ENCODE data around the gene HID1.
"Not testable (repeated sequence)": the region's sequence is repeated elsewhere in the genome, so short reads cannot be mapped to it uniquely, and the experiment has no call there.

HID1 gene

GRCh38 chr17:74972107-74972972 is at the start of gene HID1:
Gene HID1, minus strand, starts transcription at chr17:74972759. Its CDS starts 103 bp downstream, at chr17:74972656.
- DNase-seq (ENCODE audit: low read depth) = peak; percentile 76

GRCh38 chr17:75020331-75021110 is 48.0 kb upstream of the HID1 start:
- DNase-seq (ENCODE audit: low read depth) = no peak

- DNase-seq (ENCODE audit: low read depth) = no peak
These were observed 47.2 kb upstream of the HID1 start for GRCh38 chr17:75019710-75020109.

GRCh38 chr17:75019146-75019545 is 46.6 kb upstream of the HID1 start:
- DNase-seq (ENCODE audit: low read depth) = no peak

- no peak for DNase-seq (ENCODE audit: low read depth)
These were observed 40.6 kb upstream of the HID1 start for GRCh38 chr17:75013092-75013559.

- peak; percentile 82 for DNase-seq (ENCODE audit: low read depth)
These were observed 40.0 kb upstream of the HID1 start, which contains the start of gene MRPL58 for GRCh38 chr17:75012346-75013091. Gene MRPL58, plus strand, starts transcription at chr17:75012670. Its CDS starts 17 bp downstream, at chr17:75012687.

GRCh38 chr17:75012096-75012345 is 39.5 kb upstream of the HID1 start:
- DNase-seq (ENCODE audit: low read depth) = no peak

GRCh38 chr17:75011401-75012095 is 39.0 kb upstream of the HID1 start:
- no peak for DNase-seq (ENCODE audit: low read depth)

GRCh38 chr17:75010683-75011400 is 38.3 kb upstream of the HID1 start:
- no peak for DNase-seq (ENCODE audit: low read depth)

GRCh38 chr17:75009139-75009724 is 36.7 kb upstream of the HID1 start:
- no peak for DNase-seq (ENCODE audit: low read depth)

- no peak for DNase-seq (ENCODE audit: low read depth)
These were observed 35.8 kb upstream of the HID1 start for GRCh38 chr17:75008373-75008772.

- no peak for DNase-seq (ENCODE audit: low read depth)
These were observed 34.1 kb upstream of the HID1 start for GRCh38 chr17:75006653-75007052.

GRCh38 chr17:75006084-75006483 is 33.5 kb upstream of the HID1 start:
- DNase-seq (ENCODE audit: low read depth) = not testable (repeated sequence)

- DNase-seq (ENCODE audit: low read depth) = no peak
These were observed 32.7 kb upstream of the HID1 start for GRCh38 chr17:75005291-75005690.

- DNase-seq (ENCODE audit: low read depth) = no peak
These were observed 31.8 kb upstream of the HID1 start for GRCh38 chr17:75004371-75004770.

GRCh38 chr17:75003957-75004355 is 31.4 kb upstream of the HID1 start:
- DNase-seq (ENCODE audit: low read depth) = no peak

- DNase-seq (ENCODE audit: low read depth) = no peak
These were observed 30.8 kb upstream of the HID1 start for GRCh38 chr17:75003070-75003956.

- DNase-seq (ENCODE audit: low read depth) = no peak
These were observed 29.6 kb upstream of the HID1 start for GRCh38 chr17:75001915-75002843.

GRCh38 chr17:74999523-74999922 is 27.0 kb upstream of the HID1 start:
- no peak for DNase-seq (ENCODE audit: low read depth)

Data from activated T-cell treated with anti-CD3 and anti-CD28 coated beads for 48 hours (primary cell).